Endometrial microvascular endothelial cells (primary cell): ENCODE data around the gene RTN4IP1. TPM values are rescaled to one million over a fixed set of nuclear protein-coding genes. Genes with fewer than 3 reads are reported as not detected.
"Not testable (repeated sequence)": the region's sequence is repeated elsewhere in the genome, so short reads cannot be mapped to it uniquely, and the experiment has no call there.

ENCODE experiments used
- in situ Hi-C: cut with HindIII; loops from 2 replicates; pipeline ENCODE4 v1.10.0; 2017; ENCODE audit warnings: low sequenced_read_pairs, low pct_unique_long_range_greater_than_20kb; ENCODE audit errors: inconsistent ontology term
- total RNA-seq: library from RNA; depleted of rRNA; stranded (reverse); fragments of >200 nt; gene quantifications from one replicate; pipeline ENCODE4 v1.2.3, GENCODE V29; 2015; ENCODE audit errors: inconsistent ontology term

The RTN4IP1 gene
- total RNA-seq, 1 donor from 2014 or later = 11.3 TPM

DNA sequence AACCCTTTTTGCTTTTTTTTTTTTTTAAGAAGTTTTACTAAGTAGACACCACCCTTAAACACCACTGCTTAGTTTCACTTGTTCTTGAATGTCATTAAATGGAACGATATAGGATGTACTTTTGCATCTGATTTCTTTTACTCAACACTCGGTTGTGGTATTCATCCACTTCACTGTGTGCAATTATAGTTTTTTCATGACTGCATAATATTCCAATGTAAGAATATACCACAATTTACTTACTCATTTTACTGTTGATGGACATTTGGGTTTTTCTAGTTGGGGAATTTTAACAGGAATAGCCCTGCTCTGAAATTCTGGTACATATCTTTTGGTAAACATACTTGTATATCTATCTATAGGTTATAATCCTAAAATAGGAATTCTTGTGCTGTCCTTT is 29.9 kb downstream of the RTN4IP1 start:
- in situ Hi-C loops = no loop called here

GRCh38 chr6:106591111-106591825 is 38.0 kb downstream of the RTN4IP1 start:
- in situ Hi-C loops = no loop called here

DNA sequence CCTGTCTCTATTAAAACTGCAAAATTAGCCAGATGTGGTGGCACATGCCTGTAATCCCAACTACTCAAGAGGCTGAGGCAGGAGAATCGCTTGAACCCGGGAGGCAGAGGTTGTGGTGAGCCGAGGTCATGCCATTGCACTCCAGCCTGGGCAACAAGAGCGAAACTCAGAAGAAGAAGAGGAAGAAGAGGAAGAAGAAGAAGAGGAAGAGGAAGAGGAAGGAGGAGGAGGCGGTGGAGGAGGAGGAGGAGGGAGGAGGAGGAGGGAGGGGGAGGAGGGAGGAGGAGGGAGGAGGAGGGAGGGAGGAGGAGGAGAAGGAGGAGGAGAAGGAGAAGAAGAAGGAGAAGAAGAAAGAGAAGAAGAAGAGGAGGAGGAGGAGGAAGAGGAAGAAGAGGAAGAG is 40.4 kb downstream of the RTN4IP1 start:
- in situ Hi-C loops = not testable (repeated sequence)

GRCh38 chr6:106586815-106587415 is 42.4 kb downstream of the RTN4IP1 start:
- in situ Hi-C loops = no loop called here

GRCh38 chr6:106581468-106581867 is 47.8 kb downstream of the RTN4IP1 start:
- in situ Hi-C loops = no loop called here

DNA sequence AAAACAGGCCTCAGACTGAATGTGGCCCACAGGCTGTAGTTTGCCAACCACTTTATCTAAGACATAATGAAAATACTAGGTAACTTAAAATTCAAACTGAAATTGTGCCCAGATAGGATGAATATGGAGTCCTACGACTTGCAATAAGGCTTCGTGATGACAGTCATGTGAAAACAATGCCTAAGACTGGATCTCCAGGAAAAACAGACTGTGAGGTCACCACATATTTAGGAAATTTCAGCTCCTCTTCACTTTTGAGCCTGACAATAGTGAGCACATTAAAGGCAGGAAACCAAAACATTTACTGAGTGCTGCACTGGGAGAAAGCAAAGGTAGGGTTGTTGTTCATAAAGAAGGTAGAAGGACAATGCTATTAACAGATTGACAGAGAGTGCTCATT is 50.0 kb downstream of the RTN4IP1 start:
- in situ Hi-C loops = no loop called here

DNA sequence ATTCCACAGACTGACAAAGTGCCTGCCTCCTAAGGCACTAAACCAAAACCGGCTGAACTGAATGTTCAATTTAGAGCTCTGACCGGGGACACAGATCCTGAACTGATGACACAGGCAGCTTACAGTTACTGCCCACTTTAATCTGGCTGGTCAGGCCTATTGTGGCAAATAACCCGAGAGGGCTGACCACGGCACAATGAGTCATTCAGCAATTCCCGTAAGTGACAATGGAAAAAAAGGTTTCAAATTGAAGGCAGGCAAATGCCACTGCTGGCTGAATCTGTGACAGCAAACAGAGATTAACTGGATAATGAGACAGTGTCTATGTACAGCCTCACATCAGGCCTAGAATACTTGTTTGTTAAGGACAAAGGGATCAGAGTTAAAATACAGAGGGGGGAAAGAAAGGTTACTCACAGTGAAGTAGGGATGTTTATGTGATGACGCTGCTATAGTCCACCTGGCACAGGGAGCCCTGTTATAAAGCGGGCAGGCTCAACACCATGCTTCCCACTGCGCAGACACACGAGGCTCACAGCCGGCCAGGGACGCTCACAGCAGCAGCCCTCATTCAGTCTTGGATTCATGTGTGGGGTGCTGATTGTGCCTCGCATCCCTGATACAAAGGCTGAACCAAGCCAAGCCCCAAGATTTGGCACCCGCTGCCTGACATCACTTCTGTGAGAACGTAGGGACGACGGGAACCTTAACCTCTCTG is 54.4 kb downstream of the RTN4IP1 start:
- in situ Hi-C loops = no loop called here

- in situ Hi-C loops = no loop called here
Measured at GRCh38 chr6:106572875-106573585, 56.3 kb downstream of the RTN4IP1 start.

DNA sequence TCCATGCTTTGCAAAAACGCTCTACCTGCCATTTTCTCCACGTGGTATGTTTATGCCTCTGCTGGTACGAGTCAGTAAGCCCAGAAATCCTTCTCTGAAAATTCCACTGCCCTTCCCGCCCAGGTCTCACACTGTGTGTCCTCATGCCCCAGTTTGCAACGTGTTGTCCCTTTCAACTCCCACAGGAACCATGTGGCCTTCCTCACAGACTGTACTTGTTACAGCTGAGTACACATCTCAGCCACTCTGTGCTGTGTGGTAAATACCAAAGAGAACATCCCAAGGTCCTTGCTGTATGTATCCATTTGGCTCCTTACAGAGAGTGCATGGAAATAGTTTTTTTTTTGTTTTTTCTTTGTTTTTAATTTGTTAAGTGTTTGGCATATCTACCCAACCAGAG is 56.9 kb downstream of the RTN4IP1 start:
- in situ Hi-C loops = no loop called here

DNA sequence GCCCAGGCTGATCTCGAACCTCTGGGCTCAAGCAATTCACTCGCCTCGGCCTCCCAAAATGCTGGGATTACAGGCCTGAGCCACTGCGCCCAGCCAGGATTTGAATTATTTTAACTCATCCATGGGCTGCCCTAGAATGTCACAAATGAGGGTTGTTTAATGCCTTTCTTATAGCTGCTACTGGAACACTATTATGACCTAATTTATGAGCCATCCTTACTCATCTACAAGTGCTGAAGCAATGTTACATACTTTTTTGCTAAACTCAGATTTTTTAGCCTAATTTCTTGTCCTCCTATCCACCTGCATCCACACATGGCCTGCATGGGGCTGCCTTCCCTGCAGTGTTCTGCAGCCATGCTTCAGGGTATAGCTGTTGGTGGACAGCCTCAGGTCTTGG is 59.9 kb downstream of the RTN4IP1 start:
- in situ Hi-C loops = no loop called here

DNA sequence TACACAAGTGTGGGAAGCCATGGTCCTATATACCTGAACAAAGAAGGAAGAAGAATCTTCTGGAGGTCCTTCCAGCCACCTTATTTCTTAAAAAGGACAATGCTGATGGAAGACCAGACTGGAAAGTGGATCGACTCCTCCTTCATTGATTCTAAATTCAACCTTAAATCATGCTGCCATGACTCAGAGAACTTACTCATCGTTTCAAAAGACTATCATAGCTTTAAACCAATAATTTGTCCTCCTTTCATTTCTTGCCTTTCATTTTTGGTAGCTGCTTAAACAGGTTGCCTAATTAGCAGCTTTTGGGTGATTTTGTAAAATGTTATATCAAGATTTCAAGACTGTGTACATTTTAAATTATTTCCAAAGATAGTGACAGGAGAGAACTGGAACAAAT is 60.8 kb downstream of the RTN4IP1 start:
- in situ Hi-C loops = no loop called here

DNA sequence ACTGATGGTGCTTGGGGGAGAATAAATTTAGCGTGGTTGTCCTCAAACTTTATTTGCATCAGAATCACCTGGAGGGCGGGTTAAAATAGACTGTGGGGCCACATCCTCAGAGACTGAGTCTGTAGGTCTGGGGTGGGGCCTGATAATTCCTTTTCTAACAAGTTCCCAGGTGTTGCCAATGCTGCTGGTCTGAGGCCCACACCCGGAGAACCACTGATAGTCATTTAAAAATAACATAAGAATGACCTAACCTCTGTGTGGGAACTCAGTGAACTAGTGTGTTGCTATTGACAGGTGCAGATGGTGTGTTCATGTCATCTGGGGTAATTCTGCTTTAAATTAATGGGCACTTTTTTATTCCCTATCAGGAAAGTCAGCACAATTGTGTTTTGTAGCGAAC is 64.8 kb downstream of the RTN4IP1 start:
- in situ Hi-C loops = no loop called here

GRCh38 chr6:106563614-106564013 is 65.7 kb downstream of the RTN4IP1 start:
- in situ Hi-C loops = no loop called here

GRCh38 chr6:106561686-106562405 is 67.5 kb downstream of the RTN4IP1 start:
- in situ Hi-C loops = no loop called here

- in situ Hi-C loops = no loop called here
Measured at GRCh38 chr6:106560996-106561685, 68.2 kb downstream of the RTN4IP1 start.

DNA sequence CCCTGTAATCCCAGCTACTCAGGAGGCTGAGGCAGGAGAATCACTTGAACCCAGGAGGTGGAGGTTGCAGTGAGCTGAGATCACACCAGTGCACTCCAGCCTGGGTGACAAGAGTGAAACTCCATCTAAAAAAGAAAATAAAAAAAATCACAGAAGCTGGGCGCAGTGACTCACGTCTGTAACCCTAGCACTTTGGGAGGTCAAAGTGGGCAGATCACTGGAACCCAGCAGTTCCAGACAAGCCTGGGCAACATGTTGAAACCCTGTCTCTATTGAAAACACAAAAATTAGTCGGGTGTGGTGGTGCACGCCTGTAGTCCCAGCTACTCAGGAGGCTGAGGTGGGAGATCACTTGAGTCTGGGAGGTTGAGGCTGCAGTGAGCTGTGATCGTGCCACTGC is 69.6 kb downstream of the RTN4IP1 start:
- in situ Hi-C loops = loop anchor here (10.0 kb wide), 1 partner anchor 115 kb away; no protein-coding TSS in a partner anchor

- in situ Hi-C loops = loop anchor here (10.0 kb wide), 1 partner anchor 114 kb away; no protein-coding TSS in a partner anchor
Measured at GRCh38 chr6:106558364-106558763, 70.9 kb downstream of the RTN4IP1 start.

GRCh38 chr6:106557837-106558236 is 71.5 kb downstream of the RTN4IP1 start:
- in situ Hi-C loops = loop anchor here (10.0 kb wide), 1 partner anchor 113 kb away; no protein-coding TSS in a partner anchor
